ELF-1 (cell line): ENCODE data around the gene MBTPS1.

ENCODE experiments used
- DNase-seq: peaks from one replicate; pipeline ENCODE4 v3.0.0-alpha.2; 2016; ENCODE audit warnings: low read depth, low spot score

Gene MBTPS1

DNA sequence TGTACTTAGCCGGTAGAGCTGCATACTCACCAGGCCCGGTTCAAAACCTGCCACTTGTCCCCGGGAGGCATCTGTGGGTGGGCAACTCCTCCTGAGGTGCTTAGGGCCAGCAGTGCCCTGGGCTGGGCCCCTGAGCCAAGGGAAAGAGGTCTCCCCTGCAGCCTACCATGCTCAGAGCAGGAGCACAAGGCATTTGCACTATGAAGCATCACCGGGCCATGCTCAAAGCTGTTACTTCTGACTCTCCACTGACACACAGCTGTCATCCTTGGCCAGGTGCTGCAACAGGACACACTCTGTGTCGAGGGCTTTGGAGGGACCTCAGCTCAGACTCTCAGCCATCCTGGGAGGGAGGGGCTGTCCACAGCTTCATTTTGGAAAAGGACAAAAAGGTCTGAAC is 111.4 kb downstream of the MBTPS1 start:
- no peak for DNase-seq

DNA sequence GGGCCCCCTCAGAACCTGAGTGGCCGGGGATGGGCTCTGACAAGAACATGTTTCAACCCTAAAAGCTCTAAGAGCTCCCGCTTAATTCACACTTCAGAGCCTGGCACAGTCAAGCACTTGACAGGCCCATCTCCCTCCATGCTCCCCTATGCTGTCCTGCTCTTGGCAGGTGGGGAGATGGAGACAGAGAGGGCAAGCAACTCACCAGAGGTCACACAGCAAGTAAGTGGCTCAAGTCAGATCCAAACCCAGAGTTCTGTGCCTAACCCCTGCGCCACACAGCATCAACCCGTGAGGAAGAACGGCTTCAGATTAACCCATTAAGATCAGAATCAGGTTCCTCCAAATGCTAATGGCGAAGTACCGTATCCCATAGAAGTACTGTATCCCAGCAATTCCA is 112.3 kb downstream of the MBTPS1 start:
- DNase-seq: no peak
